ENCODE results near the gene KDM8.

DNA sequence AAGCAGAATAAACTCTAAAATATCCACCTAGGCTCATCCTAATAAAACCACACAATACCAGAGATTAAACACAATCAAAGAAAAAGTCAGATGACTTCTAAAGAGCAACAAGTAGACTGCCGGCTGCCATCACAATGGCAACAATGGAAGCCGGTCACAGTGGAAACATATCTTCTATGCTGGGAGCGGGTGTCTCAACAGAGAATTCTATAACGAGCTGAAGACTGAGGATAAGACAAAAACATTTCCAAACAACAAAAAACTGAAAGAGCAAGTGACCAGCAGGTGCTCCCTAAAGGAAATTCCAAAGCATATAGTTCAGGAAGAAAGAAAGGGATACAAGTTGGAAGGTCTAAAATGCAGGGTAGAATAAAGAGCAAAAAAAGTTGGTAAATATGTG is 56.4 kb downstream of the KDM8 start:
- TF ChIP-seq RARB (CRISPR knock-in tag; IDR thresholded peaks at IDR 0.05), result no peak
- TF ChIP-seq ZFP3 (CRISPR knock-in tag; IDR thresholded peaks at IDR 0.05), result no peak
- no peak for TF ChIP-seq ZNF8 (CRISPR knock-in tag; IDR thresholded peaks at IDR 0.05)

All from SK-N-SH treated with all-trans-retinoic acid at 6 μM for 48 hours (cell line).